K562 (cell line): ENCODE data around the gene ZNF74. TPM values are rescaled to one million over a fixed set of nuclear protein-coding genes. Genes with fewer than 3 reads are reported as not detected.
A peak's percentile ranks its signal among the peaks of the same experiment; 100 is the strongest.

ENCODE experiments used
- ATF6 ChIP-seq: sonication (generic); formaldehyde crosslinking; IDR thresholded peaks from 2 replicates; pipeline ENCODE4 v1.4.0; 2020; ENCODE audit warnings: mild to moderate bottlenecking, missing genetic modification reagents
- ATF7 ChIP-seq: fragments of 450-650 bp; IDR thresholded peaks from 2 replicates; pipeline ENCODE4 v1.7.1; 2014; ENCODE audit warnings: mild to moderate bottlenecking, moderate library complexity
- CBX5 ChIP-seq: IDR thresholded peaks from 2 replicates; pipeline ENCODE4 v1.6.1; 2014; ENCODE audit warnings: low read depth, borderline replicate concordance
- CHD1 ChIP-seq: fragments of 200-600 bp; sonication (generic); IDR thresholded peaks from one replicate; pipeline ENCODE4 v1.6.1; 2012; ENCODE audit warnings: mild to moderate bottlenecking, moderate library complexity, low read length, inconsistent platforms
- CTCFL ChIP-seq: IDR thresholded peaks from 2 replicates; pipeline ENCODE4 v1.6.1; 2011; ENCODE audit warnings: borderline replicate concordance, low read depth, mild to moderate bottlenecking, moderate library complexity, low read length; ENCODE audit not compliant: insufficient read depth, poor library complexity, severe bottlenecking
- FOXK2 ChIP-seq, 2 experiments: fragments of 450-650 bp; IDR thresholded peaks in 1 of 2; conservative IDR thresholded peaks in 1 of 2; 2 replicates each; pipeline ENCODE4 v1.6.1; 2016; ENCODE audit warnings: low read depth in 2 of 2, mild to moderate bottlenecking in 1 of 2
- ILF3 ChIP-seq: fragments of 450-650 bp; IDR thresholded peaks from 2 replicates; pipeline ENCODE4 v1.6.1; 2018; ENCODE audit warnings: antibody characterized with exemption, mild to moderate bottlenecking, moderate library complexity, borderline replicate concordance
- MXD1 ChIP-seq: fragments of 250-450 bp; sonication (Bioruptor Pico); IDR thresholded peaks from 2 replicates; pipeline ENCODE4 v1.8.0; 2021; ENCODE audit warnings: borderline replicate concordance, mild to moderate bottlenecking, moderate library complexity; ENCODE audit not compliant: poor library complexity, severe bottlenecking
- NR2C2 ChIP-seq, 2 experiments: fragments of 200-800 bp in 1 of 2; sonication (Bioruptor generic) in 1 of 2; sonication (generic) in 1 of 2; formaldehyde crosslinking in 1 of 2; IDR thresholded peaks; 2 replicates each; pipeline versions ENCODE4 v1.6.1 to v1.8.0; 2016 to 2022; ENCODE audit warnings: mild to moderate bottlenecking in 1 of 2, missing compliant biosample characterization in 1 of 2, missing genetic modification characterization in 1 of 2, missing genetic modification reagents in 1 of 2
- NR2F6 ChIP-seq: fragments of 450-650 bp; formaldehyde crosslinking; IDR thresholded peaks from 2 replicates; pipeline ENCODE4 v1.4.0; 2020; ENCODE audit warnings: mild to moderate bottlenecking
- RREB1 ChIP-seq: fragments of 250-450 bp; sonication (Bioruptor Pico); IDR thresholded peaks from 2 replicates; pipeline ENCODE4 v1.4.0; 2020
- SP1 ChIP-seq: sonication (generic); formaldehyde crosslinking; IDR thresholded peaks from 2 replicates; pipeline ENCODE4 v1.8.1; 2022; ENCODE audit warnings: mild to moderate bottlenecking, missing genetic modification reagents
- TCF3 ChIP-seq: sonication (generic); formaldehyde crosslinking; IDR thresholded peaks from 2 replicates; pipeline ENCODE4 v1.4.0; 2020; ENCODE audit warnings: mild to moderate bottlenecking, missing genetic modification reagents
- ZFP1 ChIP-seq: fragments of 450-650 bp; formaldehyde crosslinking; IDR thresholded peaks from 2 replicates; pipeline ENCODE4 v1.4.0; 2020; ENCODE audit warnings: mild to moderate bottlenecking, mixed read lengths
- ZNF174 ChIP-seq: fragments of 250-450 bp; sonication (Bioruptor Pico); IDR thresholded peaks from 2 replicates; pipeline ENCODE4 v1.4.0; 2020; ENCODE audit warnings: mild to moderate bottlenecking
- polyA plus RNA-seq, 8 experiments: library from polyadenylated mRNA; depleted of rRNA in 4 of 8; stranded (reverse) in 5 of 8; unstranded in 3 of 8; fragments of >200 nt; fragmentation: Nextera tagmentation in 2 of 8; fragmentation: Illumina TruSeq in 1 of 8; extraction: Ambion mirVana in 2 of 8; extraction: Trizol in 1 of 8; gene quantifications; 2 replicates each; pipeline versions ENCODE4 v1.2.1 to v1.2.3, GENCODE V29; 2011 to 2014; ENCODE audit warnings: inconsistent platforms in 1 of 8, missing spikeins in 1 of 8
- total RNA-seq, 7 experiments: library from RNA; depleted of rRNA in 6 of 7; stranded (reverse); fragments of >200 nt in 6 of 7; fragmentation: Illumina TruSeq in 2 of 7; extraction: Trizol in 2 of 7; gene quantifications; 2 replicates each; pipeline versions ENCODE4 v1.2.1 to v1.2.3, GENCODE V29; 2011 to 2021; ENCODE audit warnings: low replicate concordance in 1 of 7

ZNF74 gene
- total and polyA plus RNA-seq, 9 of the 15 experiments (the other 6 are each of a cell fraction or from before 2014, with no cell fraction given): 2.4 to 53.5 (median 31.5) TPM

GRCh38 chr22:20393705-20394476 is at the start of gene ZNF74 (continued):
- peak; percentile 84; the same call in 1 of the 2 replicates for TF ChIP-seq RREB1 (CRISPR knock-in tag)
- peak; percentile 7 for TF ChIP-seq CTCFL
- no peak for TF ChIP-seq NR2C2 (CRISPR knock-in tag; IDR thresholded peaks at IDR 0.05)
- no peak for TF ChIP-seq NR2C2 (tag; IDR thresholded peaks at IDR 0.05)
- TF ChIP-seq NR2F6 (CRISPR knock-in tag): no peak; the same call in none of the 2 replicates
- TF ChIP-seq SP1 (CRISPR knock-in tag): no peak
- TF ChIP-seq ILF3: no peak
- no peak for TF ChIP-seq ZFP1
- TF ChIP-seq ATF6 (CRISPR knock-in tag): no peak
- peak; percentile 68 for TF ChIP-seq MXD1 (CRISPR knock-in tag)
- TF ChIP-seq FOXK2 (conservative IDR thresholded peaks at IDR 0.05 in 1 of 2, IDR thresholded peaks at IDR 0.05 in 1 of 2; ENCODE audit: low read depth in 2 of 2): no peak
- TF ChIP-seq CBX5: no peak
- no peak for TF ChIP-seq ZNF174 (CRISPR knock-in tag)
- TF ChIP-seq CHD1: peak; percentile 79
- no peak for TF ChIP-seq TCF3 (CRISPR knock-in tag)
- no peak for TF ChIP-seq ATF7
